LNCAP (cell line): ENCODE results near the gene TECTB.

Source experiments
- CTCF ChIP-seq: fragments of 450-650 bp; IDR thresholded peaks from 2 replicates; pipeline ENCODE4 v1.5.1; 2017; ENCODE audit warnings: mild to moderate bottlenecking

The TECTB gene

DNA sequence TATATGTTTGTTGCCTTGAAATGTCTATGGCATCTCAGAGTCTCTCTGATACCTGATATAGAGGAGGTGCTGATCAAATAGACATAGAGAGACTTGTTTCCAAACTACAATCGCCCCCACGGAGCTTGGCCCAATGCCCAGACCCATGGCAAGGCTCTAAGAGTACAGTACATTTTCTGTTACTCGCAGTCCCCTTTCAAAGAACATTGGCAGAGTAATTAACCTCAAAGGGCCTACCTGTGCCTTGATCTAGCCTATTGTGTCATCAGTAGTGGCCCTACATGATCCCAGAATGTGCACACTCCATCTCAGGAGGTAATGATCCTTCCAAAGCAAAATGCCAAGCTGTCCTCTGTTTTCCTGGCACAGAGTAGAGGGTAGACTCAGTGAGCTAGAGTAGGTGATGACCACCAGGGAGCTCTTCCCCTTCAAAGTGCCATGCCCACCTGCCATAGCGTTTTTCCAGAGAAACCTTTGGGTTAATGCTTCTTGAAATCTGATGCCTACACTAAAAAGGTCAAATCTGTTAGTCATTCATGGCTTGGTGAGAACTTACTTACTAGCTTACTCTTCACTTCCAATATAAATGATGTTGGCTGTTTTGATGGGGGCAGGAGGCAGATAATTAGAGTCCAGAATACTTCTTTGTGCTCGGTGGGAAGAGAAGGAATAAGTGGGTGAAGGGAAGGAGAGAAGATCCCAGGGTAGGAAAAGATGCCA, 49.5 kb downstream of the TECTB start:
- no peak for TF ChIP-seq CTCF

- no peak for TF ChIP-seq CTCF
Observed at GRCh38 chr10:112333452-112333851, 50.3 kb downstream of the TECTB start.

- no peak for TF ChIP-seq CTCF
Observed at GRCh38 chr10:112335111-112335867, 52.1 kb downstream of the TECTB start.

- TF ChIP-seq CTCF = no peak
Observed at GRCh38 chr10:112335868-112336265, 52.7 kb downstream of the TECTB start.

DNA sequence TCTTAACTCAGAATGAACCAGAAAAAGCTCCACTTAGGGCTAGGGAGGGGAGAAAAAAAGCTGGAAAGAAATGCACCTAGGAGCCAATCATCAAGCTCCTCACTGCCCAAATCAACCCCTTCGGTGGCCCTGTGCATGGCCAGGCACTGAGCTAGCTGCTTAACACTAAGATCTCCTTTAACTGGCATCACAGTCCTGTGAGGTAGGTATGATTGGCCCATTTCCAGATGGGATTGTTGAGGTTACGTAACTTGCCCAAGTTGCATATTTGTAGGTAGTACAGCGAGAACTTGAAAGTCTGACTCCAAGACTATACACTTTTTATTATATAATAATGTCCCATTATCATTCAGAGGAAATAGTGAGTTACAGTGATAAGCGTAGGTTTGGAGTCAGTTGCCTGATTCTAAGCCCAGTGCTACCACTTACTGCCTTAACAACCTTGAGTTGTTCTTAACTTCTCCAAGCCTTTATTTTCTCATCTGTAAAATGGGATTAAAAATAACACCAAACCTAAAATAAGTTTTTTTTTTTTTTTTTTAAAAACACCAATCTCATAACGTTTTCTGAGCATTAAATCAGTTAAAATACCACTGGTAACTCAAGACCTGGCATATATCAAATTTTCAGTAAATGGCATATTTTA, 53.5 kb downstream of the TECTB start:
- no peak for TF ChIP-seq CTCF

- TF ChIP-seq CTCF = no peak
Observed at GRCh38 chr10:112338957-112339356, 55.8 kb downstream of the TECTB start.

DNA sequence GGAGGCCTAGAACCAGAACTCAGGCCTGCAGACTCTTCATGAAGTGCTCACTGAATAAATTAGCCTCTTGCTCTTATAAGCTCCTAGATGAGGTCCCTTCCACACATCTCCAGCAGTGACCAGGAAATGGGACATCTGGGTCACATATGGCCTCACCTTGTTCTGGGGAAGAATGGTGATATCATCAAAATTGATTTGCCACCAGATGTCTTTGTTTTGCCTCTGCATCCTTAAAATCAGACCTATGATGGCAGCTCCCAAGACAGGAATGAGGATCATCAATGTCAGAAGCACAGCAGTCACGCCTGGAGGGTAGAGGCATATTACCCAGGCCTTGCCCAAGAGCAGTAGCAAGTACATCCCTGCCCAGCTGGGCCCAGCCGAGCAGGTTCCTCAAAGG, 57.4 kb downstream of the TECTB start:
- no peak for TF ChIP-seq CTCF
